Measurements from ENCODE around the gene TRIM46.

Gene TRIM46

DNA sequence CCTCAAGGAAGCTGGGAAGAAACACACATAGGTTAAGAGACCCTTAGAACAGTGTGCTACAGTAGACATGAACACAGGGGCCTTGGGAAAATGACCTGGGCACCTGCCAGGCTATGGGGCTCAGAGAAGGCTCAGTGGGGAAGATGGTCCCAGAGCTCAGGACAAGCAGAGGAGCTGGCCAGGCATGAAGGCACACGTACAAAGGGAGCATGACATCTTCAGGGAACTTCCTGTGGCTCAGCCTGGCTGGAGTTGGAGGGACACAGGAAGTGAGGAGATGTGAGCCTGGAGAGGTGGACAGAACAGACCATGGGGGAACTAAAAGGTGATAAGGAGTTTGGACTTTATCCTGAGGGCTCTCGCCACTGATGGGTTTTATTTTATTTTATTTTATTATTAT lies 41.8 kb upstream of the TRIM46 start:
- Mint-ChIP-seq H3K27me3 (ENCODE audit: low read depth, poor library complexity) (peaks cover 11% of the 10 kb centered on the region), H3K36me3 (ENCODE audit: low read depth) (peaks cover 28% of the 10 kb centered on the region), H3K9me3 (no peaks in the 10 kb centered on the region), H3K4me3 (peak overlapping the region; percentile 93), H3K27ac (peak overlapping the region; percentile 43), H3K4me1 (peaks cover 89% of the 10 kb centered on the region)
- TF ChIP-seq, protein P1, sequence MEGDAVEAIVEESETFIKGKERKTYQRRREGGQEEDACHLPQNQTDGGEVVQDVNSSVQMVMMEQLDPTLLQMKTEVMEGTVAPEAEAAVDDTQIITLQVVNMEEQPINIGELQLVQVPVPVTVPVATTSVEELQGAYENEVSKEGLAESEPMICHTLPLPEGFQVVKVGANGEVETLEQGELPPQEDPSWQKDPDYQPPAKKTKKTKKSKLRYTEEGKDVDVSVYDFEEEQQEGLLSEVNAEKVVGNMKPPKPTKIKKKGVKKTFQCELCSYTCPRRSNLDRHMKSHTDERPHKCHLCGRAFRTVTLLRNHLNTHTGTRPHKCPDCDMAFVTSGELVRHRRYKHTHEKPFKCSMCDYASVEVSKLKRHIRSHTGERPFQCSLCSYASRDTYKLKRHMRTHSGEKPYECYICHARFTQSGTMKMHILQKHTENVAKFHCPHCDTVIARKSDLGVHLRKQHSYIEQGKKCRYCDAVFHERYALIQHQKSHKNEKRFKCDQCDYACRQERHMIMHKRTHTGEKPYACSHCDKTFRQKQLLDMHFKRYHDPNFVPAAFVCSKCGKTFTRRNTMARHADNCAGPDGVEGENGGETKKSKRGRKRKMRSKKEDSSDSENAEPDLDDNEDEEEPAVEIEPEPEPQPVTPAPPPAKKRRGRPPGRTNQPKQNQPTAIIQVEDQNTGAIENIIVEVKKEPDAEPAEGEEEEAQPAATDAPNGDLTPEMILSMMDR (IDR thresholded peaks at IDR 0.05) = no peak
- no peak for DNase-seq

- Mint-ChIP-seq H3K36me3 (ENCODE audit: low read depth) (peaks cover 42% of the 10 kb centered on the region), H3K27me3 (ENCODE audit: low read depth, poor library complexity) (peaks cover 4% of the 10 kb centered on the region), H3K27ac (no peak overlapping the region), H3K4me3 (no peak overlapping the region), H3K9me3 (no peaks in the 10 kb centered on the region), H3K4me1 (peaks cover 92% of the 10 kb centered on the region)
- no peak for DNase-seq
- TF ChIP-seq, protein P1 (IDR thresholded peaks at IDR 0.05) = no peak
Observed at GRCh38 chr1:155133799-155134281, 39.8 kb upstream of the TRIM46 start.

DNA sequence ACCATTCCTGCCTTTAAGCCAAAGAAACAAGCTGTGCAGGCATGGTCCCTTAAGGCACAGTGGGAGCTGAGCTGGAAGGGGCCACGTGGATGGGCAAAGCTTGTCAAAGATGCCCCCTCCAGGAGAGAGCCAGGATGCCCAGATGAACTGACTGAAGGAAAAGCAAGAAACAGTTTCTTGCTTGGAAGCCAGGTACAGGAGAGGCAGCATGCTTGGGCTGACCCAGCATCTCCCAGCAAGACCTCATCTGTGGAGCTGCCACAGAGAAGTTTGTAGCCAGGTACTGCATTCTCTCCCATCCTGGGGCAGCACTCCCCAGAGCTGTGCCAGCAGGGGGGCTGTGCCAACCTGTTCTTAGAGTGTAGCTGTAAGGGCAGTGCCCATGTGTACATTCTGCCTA lies 39.3 kb upstream of the TRIM46 start:
- TF ChIP-seq, protein P1 (IDR thresholded peaks at IDR 0.05) = no peak

GRCh38 chr1:155134880-155135414 lies 38.7 kb upstream of the TRIM46 start:
- H3K27ac Mint-ChIP-seq = peak overlapping the region; percentile 97
- H3K4me1 Mint-ChIP-seq = peaks cover 89% of the 10 kb centered on the region
- TF ChIP-seq, protein P1 (IDR thresholded peaks at IDR 0.05) = no peak
- H3K27me3 Mint-ChIP-seq (ENCODE audit: low read depth, poor library complexity) = peaks cover 3% of the 10 kb centered on the region
- H3K4me3 Mint-ChIP-seq = peak overlapping the region; percentile 94
- peaks cover 44% of the 10 kb centered on the region for H3K36me3 Mint-ChIP-seq (ENCODE audit: low read depth)
- H3K9me3 Mint-ChIP-seq = no peaks in the 10 kb centered on the region
- peak; percentile 66 for DNase-seq

More for the DNA sequence above, 39.3 kb upstream of the TRIM46 start:
- DNase-seq = no peak
- Mint-ChIP-seq H3K36me3 (ENCODE audit: low read depth) (peaks cover 44% of the 10 kb centered on the region), H3K27me3 (ENCODE audit: low read depth, poor library complexity) (peaks cover 3% of the 10 kb centered on the region), H3K27ac (no peak overlapping the region), H3K9me3 (no peaks in the 10 kb centered on the region), H3K4me3 (peak overlapping the region; percentile 94), H3K4me1 (peaks cover 89% of the 10 kb centered on the region)

DNA sequence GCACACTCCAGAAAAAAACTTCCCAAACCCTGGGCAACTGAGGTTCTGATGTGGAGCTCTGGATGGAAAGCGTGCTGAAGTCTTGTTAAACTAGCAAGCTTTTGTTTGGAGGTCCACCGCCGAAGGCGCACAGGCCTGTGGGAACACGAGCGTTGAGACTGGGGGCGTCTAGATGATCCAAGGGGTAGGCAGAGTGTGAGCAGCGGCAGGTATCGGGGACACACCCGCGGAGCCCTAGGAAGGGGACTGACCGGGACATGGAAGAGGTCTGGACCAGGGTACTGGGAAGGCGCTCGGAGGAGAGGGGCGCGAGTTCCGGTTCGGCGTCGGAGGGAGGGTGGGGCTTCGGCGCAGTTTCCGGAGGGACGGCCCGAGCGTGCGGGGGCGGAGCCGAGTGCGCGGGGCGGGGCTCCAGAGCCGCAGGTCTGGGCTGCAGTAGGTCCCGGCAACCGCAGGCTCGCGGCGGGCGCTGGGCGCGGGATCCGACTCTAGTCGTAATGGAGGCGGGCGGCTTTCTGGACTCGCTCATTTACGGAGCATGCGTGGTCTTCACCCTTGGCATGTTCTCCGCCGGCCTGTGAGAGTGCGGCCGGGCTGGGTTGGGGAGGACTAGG lies 38.1 kb upstream of the TRIM46 start, which contains the start of gene SLC50A1:
TSS of gene SLC50A1 (plus strand) at position 438 of the 614 bp plus-strand sequence. CDS start at position 498, 60 bp downstream.
- H3K9me3 Mint-ChIP-seq = no peaks in the 10 kb centered on the region
- H3K27me3 Mint-ChIP-seq (ENCODE audit: low read depth, poor library complexity) = peaks cover 1% of the 10 kb centered on the region
- H3K4me1 Mint-ChIP-seq = peaks cover 84% of the 10 kb centered on the region
- peak within 1 kb of the TSS; percentile 94 for H3K4me3 Mint-ChIP-seq
- DNase-seq = peak; percentile 98
- peaks cover 44% of the 10 kb centered on the region for H3K36me3 Mint-ChIP-seq (ENCODE audit: low read depth)
- TF ChIP-seq, protein P1 (IDR thresholded peaks at IDR 0.05) = no peak
- peak within 1 kb of the TSS; percentile 98 for H3K27ac Mint-ChIP-seq

Measured in nephron progenitor cell (in vitro differentiated cells).